GM04504 (cell line): ENCODE data around the gene BMP7.
A peak's percentile ranks its signal among the peaks of the same experiment; 100 is the strongest.
"Not testable (repeated sequence)": the region's sequence is repeated elsewhere in the genome, so short reads cannot be mapped to it uniquely, and the experiment has no call there.

Experiments used
- DNase-seq: peaks from one replicate; pipeline ENCODE4 v3.0.0-alpha.2; 2012; ENCODE audit warnings: low read depth

Gene BMP7

GRCh38 chr20:57249073-57249472 lies 17.4 kb downstream of the BMP7 start:
- no peak for DNase-seq

- DNase-seq: no peak
Measured at GRCh38 chr20:57248132-57248797, 18.2 kb downstream of the BMP7 start.

- no peak for DNase-seq
Measured at GRCh38 chr20:57247292-57247965, 19.0 kb downstream of the BMP7 start.

GRCh38 chr20:57245997-57246396 lies 20.4 kb downstream of the BMP7 start:
- no peak for DNase-seq

- no peak for DNase-seq
Measured at GRCh38 chr20:57244627-57245214, 21.7 kb downstream of the BMP7 start.

GRCh38 chr20:57244221-57244585 lies 22.2 kb downstream of the BMP7 start:
- no peak for DNase-seq

- no peak for DNase-seq
Measured at GRCh38 chr20:57243480-57244220, 22.8 kb downstream of the BMP7 start.

GRCh38 chr20:57242414-57242813 lies 24.0 kb downstream of the BMP7 start:
- no peak for DNase-seq

- no peak for DNase-seq
Measured at GRCh38 chr20:57241363-57241991, 25.0 kb downstream of the BMP7 start.

GRCh38 chr20:57240581-57241362 lies 25.7 kb downstream of the BMP7 start:
- DNase-seq: no peak

- DNase-seq: not testable (repeated sequence)
Measured at GRCh38 chr20:57239725-57240124, 26.7 kb downstream of the BMP7 start.

- not testable (repeated sequence) for DNase-seq
Measured at GRCh38 chr20:57239324-57239723, 27.1 kb downstream of the BMP7 start.

GRCh38 chr20:57238089-57238488 lies 28.4 kb downstream of the BMP7 start:
- no peak for DNase-seq

GRCh38 chr20:57237585-57237953 lies 28.9 kb downstream of the BMP7 start:
- no peak for DNase-seq

- DNase-seq: peak; percentile 34
Measured at GRCh38 chr20:57236813-57237584, 29.4 kb downstream of the BMP7 start.

GRCh38 chr20:57234556-57235251 lies 31.7 kb downstream of the BMP7 start:
- no peak for DNase-seq

GRCh38 chr20:57231951-57232428 lies 34.5 kb downstream of the BMP7 start:
- no peak for DNase-seq

- DNase-seq: no peak
Measured at GRCh38 chr20:57231161-57231560, 35.3 kb downstream of the BMP7 start.

GRCh38 chr20:57230247-57230646 lies 36.2 kb downstream of the BMP7 start:
- DNase-seq: no peak

GRCh38 chr20:57229490-57229889 lies 37.0 kb downstream of the BMP7 start:
- no peak for DNase-seq
